GM18505 (cell line): ENCODE measurements around the gene CD300A.
"Not testable (repeated sequence)": the region's sequence is repeated elsewhere in the genome, so short reads cannot be mapped to it uniquely, and the experiment has no call there.

Experiments
- ATAC-seq: cut with Tn5 transposase; IDR thresholded peaks from one replicate; pipeline ENCODE4 v1.9.1; 2021; ENCODE audit not compliant: unreplicated experiment
- POLR2A ChIP-seq: IDR thresholded peaks from 4 replicates; pipeline ENCODE4 v1.6.1; 2011; ENCODE audit warnings: borderline replicate concordance; ENCODE audit not compliant: insufficient read depth, insufficient read length; ENCODE audit errors: extremely low read depth

The CD300A gene

GRCh38 chr17:74467221-74467951 is 952 bp downstream of the CD300A start:
- ATAC-seq = peak; percentile 63

DNA sequence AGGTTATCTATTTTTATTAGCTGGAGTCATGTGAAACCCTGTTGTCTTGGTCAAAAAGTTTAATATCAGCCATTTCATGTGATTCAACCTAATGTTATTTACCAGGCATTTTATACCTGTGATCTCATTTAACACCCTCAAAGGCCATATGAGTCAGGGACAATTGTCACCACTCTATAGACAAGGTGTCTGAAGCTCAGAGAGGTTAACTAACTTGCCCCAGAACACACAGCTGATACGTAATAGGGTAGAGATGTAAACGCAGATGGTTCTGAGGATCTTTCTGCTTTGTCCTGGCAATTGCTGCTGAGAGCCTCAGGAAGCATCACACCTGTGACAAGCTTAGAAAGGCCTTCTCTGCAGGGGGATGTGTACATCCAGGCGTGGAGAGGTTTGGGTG is 4.9 kb downstream of the CD300A start:
- no peak for ATAC-seq
- no peak for TF ChIP-seq POLR2A

More at GRCh38 chr17:74467221-74467951, 952 bp downstream of the CD300A start:
- peak; percentile 64 for TF ChIP-seq POLR2A

DNA sequence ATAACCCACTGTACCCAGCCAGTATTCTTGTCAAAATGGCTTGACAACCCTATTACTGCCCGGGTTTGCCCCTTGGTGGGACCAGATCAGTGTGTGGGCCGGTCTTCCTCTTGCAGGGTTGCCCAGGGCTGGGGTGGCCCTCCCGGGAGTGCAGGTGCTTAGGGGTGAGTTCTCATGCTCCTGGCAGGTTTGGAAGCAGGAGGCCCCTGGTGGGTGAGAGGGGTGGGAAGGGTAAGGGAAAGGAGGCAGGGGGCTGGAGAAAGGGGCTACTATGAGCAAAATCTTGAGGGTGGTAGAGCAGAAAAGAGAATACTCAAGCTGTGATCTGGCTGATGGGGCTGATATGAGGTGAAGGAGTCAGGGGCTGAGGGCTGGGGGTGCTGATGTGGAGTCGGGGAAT is 6.5 kb downstream of the CD300A start:
- TF ChIP-seq POLR2A = no peak
- no peak for ATAC-seq

DNA sequence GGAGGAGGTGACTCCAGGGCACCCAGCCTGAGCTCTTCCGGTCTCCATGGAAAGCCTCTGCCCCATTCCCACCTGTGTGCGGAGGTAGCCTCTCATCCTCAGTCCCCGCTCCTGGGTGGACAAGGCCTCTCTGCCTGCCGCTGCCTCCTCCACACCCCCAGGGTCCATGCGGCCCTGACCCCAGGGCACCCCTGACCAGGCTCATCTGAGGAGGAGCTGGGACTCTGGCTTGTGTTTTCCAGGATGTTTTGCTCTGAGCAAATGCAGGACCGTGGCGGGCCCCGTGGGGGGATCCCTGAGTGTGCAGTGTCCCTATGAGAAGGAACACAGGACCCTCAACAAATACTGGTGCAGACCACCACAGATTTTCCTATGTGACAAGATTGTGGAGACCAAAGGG is 6.9 kb downstream of the CD300A start:
- no peak for ATAC-seq
- no peak for TF ChIP-seq POLR2A

DNA sequence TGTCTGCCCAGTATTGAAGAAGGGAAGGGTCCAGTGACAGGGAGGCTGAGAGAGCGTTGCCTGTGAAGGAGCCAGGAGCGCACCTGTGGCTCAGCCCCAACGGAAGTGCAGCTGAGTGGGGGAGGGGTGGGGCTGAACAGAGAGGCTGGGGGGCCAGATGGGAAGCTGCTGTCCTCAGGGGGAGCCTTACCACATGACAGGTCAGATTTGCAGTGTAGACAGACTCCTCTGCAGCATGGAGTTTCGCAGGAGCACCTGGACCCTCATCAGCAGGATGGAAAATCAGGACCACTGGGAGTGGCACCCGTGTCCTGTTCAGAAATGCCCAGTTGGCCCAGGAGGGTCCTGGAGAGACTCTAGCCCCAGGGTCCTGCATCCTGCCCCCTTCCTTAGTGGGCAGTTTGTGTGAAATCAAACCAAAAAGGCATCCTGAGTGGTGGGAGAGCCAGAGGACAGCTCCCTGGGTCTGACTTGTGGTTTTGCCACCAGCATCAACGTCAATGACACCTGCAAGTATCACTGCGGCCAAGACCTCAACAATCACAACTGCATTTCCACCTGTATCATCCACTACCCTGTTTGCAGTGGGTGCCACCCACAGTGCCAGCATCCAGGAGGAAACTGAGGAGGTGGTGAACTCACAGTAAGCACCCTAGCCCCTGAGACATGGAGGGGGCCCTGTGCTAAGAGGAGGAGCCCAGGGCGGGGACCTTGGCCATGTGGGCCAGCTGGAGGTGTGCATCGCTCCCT is 7.8 kb downstream of the CD300A start:
- no peak for TF ChIP-seq POLR2A
- ATAC-seq = no peak

DNA sequence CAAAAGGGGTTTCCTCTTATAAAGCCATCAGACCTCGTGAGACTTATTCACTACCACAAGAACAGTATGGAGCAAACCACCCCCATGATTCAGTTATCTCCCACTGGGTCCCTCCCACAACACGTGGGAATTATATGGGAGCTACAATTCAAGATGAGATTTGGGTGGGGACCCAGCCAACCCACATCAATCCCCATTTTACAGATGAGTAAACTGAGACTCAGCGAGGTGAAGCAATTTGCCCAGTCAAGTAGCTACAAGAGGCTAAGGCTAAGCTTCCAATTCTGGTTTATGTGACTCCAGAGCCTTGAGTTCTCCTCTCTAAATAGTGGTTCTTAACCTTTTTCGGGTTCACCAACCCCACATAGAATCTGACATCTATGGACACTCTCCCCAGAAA is 8.8 kb downstream of the CD300A start:
- TF ChIP-seq POLR2A = no peak
- ATAC-seq = no peak

- no peak for TF ChIP-seq POLR2A
Measured at GRCh38 chr17:74477411-74477810, 11.0 kb downstream of the CD300A start.

DNA sequence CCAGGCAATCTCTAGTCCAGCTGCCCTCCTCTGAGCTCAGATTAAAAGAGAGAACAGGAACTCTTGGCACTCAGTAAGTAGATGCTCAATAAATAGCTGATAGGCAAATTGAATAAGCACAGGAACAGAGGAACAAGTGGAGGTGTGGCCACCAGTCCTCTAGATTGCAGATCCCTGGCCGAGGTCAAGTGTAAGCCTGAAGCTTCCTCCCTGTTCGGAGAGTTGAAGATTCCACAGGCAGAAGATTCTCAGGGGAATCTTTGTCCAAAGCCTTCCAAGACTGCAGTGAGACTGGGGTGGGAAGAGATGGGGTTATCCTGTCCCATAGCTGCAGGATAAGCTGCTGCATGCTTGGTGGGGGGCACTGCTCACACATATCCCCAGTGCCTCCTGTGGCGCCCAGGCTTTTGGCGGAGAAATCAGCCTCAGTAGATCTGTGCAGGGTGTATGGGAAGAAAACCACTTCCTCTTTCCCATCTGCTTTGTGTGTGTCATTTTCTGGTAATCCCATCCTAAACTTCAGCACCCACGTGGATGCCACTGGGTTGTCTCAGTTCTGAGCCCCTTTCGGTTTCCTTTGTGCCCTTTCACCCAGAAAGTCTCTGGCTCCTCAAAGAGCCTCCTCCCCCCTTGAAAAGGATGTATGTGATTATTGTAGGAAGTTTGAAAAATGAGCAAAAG is 12.1 kb downstream of the CD300A start:
- ATAC-seq = no peak
- no peak for TF ChIP-seq POLR2A

More at GRCh38 chr17:74477411-74477810, 11.0 kb downstream of the CD300A start:
- ATAC-seq = no peak

DNA sequence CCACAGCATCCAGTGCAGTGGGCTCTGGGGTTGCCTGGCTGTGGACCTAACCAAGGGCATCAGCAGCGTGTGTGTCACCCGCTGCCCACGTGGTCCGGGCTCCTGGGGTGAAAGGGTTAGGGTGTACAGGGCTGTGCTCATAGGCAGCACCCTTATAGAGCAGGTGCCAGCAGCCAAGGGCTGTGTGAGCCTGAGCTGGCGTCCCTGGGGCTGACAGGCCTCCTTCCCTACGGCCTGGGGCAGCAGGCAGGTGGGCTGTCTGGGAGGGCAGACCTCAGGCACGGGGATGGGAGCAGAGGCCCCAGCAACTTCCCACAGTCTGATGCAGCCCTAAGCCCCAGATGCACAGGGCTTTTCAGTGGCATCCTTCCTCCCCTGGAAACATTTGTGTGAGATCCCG is 13.9 kb downstream of the CD300A start:
- TF ChIP-seq POLR2A = no peak

GRCh38 chr17:74481621-74482020 is 15.2 kb downstream of the CD300A start:
- TF ChIP-seq POLR2A = no peak
- no peak for ATAC-seq

More for the DNA sequence above, 13.9 kb downstream of the CD300A start:
- ATAC-seq = no peak

- TF ChIP-seq POLR2A = no peak
- ATAC-seq = no peak
Measured at GRCh38 chr17:74484066-74484465, 17.6 kb downstream of the CD300A start.

- no peak for ATAC-seq
- TF ChIP-seq POLR2A = no peak
Measured at GRCh38 chr17:74485022-74485743, 18.7 kb downstream of the CD300A start.

DNA sequence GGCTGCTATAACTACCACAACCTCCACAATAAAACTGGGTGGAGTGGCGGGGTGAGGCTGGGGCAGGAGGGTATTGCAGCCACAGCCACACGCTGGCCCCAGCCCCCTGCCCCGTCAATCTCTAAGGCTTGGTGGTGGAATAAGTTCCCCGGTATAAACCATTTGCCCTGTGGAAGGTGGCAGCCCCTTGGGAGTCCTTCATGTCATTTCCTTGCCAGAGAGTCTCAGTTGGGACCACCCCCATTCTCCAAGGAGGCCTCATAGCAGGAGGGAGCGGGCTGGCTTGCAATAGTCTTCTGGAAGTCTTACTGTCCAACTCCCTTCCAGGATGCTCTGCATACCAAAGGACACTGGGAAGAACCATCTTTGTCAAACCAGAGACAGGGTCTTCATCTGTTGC is 19.4 kb downstream of the CD300A start:
- no peak for ATAC-seq

DNA sequence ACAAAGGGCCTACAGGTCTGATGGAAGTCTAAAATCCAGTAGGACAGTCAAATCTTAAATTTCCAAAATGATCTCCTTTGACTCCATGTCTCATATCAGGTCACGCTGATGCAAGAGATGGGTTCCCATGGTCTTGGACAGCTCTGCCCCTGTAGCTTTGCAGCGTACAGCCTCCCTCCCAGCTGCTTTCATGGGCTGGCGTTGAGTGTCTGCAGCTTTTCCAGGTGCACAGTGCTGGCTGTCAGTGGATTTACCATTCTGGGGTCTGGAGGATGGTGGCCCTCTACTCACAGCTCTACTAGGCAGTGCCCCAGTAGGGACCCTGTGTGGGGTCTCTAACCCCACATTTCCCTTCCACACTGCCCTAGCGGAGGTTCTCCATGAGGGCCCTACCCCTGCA is 21.8 kb downstream of the CD300A start:
- not testable (repeated sequence) for ATAC-seq

More for the DNA sequence above, 19.4 kb downstream of the CD300A start:
- no peak for TF ChIP-seq POLR2A
